Type B pancreatic cell (in vitro differentiated cells): ENCODE results near the gene GATAD2B. TPM values are rescaled to one million over a fixed set of nuclear protein-coding genes. Genes with fewer than 3 reads are reported as not detected.

Experiments used
- DNase-seq: peaks from one replicate; pipeline ENCODE4 v3.0.0; 2021; ENCODE audit warnings: mixed read lengths; ENCODE audit not compliant: unreplicated experiment; ENCODE audit errors: extremely low spot score
- H3K27ac Mint-ChIP-seq: 2 replicates; pipeline ENCODE4 v1.8.0; 2021; ENCODE audit warnings: mild to moderate bottlenecking, mixed read lengths
- H3K27me3 Mint-ChIP-seq: 2 replicates; pipeline ENCODE4 v1.8.0; 2021; ENCODE audit warnings: mixed read lengths
- H3K36me3 Mint-ChIP-seq: 2 replicates; pipeline ENCODE4 v1.8.0; 2021; ENCODE audit warnings: mixed read lengths
- H3K4me1 Mint-ChIP-seq: one replicate; pipeline ENCODE4 v1.8.0; 2021; ENCODE audit warnings: mixed read lengths; ENCODE audit not compliant: unreplicated experiment
- H3K4me3 Mint-ChIP-seq: 2 replicates; pipeline ENCODE4 v1.8.0; 2021; ENCODE audit warnings: mild to moderate bottlenecking, mixed read lengths
- H3K9me3 Mint-ChIP-seq: 2 replicates; pipeline ENCODE4 v1.8.0; 2021; ENCODE audit warnings: mixed read lengths
- CTCF ChIP-seq: fragments of 200-600 bp; sonication (generic); conservative IDR thresholded peaks from 2 replicates; pipeline ENCODE4 v1.5.0; 2021; ENCODE audit warnings: antibody characterized with exemption, mild to moderate bottlenecking
- total RNA-seq: library from RNA; stranded (reverse); gene quantifications from 2 replicates; pipeline ENCODE4 v1.2.1, GENCODE V29; 2021; ENCODE audit warnings: low replicate concordance

GATAD2B gene
- total RNA-seq, 1 donor from 2014 or later = 51.4 TPM

- H3K27me3 Mint-ChIP-seq = no peaks in the 10 kb centered on the region
- peaks cover 31% of the 10 kb centered on the region for H3K36me3 Mint-ChIP-seq
Observed at GRCh38 chr1:153816283-153816889, 106.4 kb downstream of the GATAD2B start.

GRCh38 chr1:153805886-153806719 is 116.7 kb downstream of the GATAD2B start:
- Mint-ChIP-seq H3K27ac (peak overlapping the region; percentile 1), H3K36me3 (peaks cover 8% of the 10 kb centered on the region), H3K4me3 (no peak overlapping the region), H3K27me3 (no peaks in the 10 kb centered on the region), H3K9me3 (no peaks in the 10 kb centered on the region), H3K4me1 (no peaks in the 10 kb centered on the region)
- TF ChIP-seq CTCF = no peak
- DNase-seq = no peak

More at GRCh38 chr1:153816283-153816889, 106.4 kb downstream of the GATAD2B start:
- H3K4me1 Mint-ChIP-seq = no peaks in the 10 kb centered on the region
- H3K9me3 Mint-ChIP-seq = no peaks in the 10 kb centered on the region
- H3K27ac Mint-ChIP-seq = no peak overlapping the region
- H3K4me3 Mint-ChIP-seq = no peak overlapping the region
- TF ChIP-seq CTCF = no peak
- DNase-seq = no peak

- DNase-seq = no peak
- H3K9me3 Mint-ChIP-seq = no peaks in the 10 kb centered on the region
- no peaks in the 10 kb centered on the region for H3K4me1 Mint-ChIP-seq
- peak overlapping the region; percentile 1 for H3K27ac Mint-ChIP-seq
- H3K4me3 Mint-ChIP-seq = no peak overlapping the region
- peaks cover 8% of the 10 kb centered on the region for H3K36me3 Mint-ChIP-seq
- no peaks in the 10 kb centered on the region for H3K27me3 Mint-ChIP-seq
- no peak for TF ChIP-seq CTCF
Observed at GRCh38 chr1:153805042-153805745, 117.6 kb downstream of the GATAD2B start.

GRCh38 chr1:153804112-153804511 is 118.7 kb downstream of the GATAD2B start:
- H3K4me3 Mint-ChIP-seq = no peak overlapping the region
- peaks cover 8% of the 10 kb centered on the region for H3K36me3 Mint-ChIP-seq
- H3K9me3 Mint-ChIP-seq = no peaks in the 10 kb centered on the region
- no peak overlapping the region for H3K27ac Mint-ChIP-seq
- no peaks in the 10 kb centered on the region for H3K27me3 Mint-ChIP-seq
- TF ChIP-seq CTCF = no peak
- DNase-seq = no peak
- H3K4me1 Mint-ChIP-seq = no peaks in the 10 kb centered on the region

GRCh38 chr1:153803470-153804056 is 119.2 kb downstream of the GATAD2B start:
- Mint-ChIP-seq H3K9me3 (no peaks in the 10 kb centered on the region), H3K36me3 (peaks cover 4% of the 10 kb centered on the region), H3K27me3 (no peaks in the 10 kb centered on the region), H3K27ac (no peak overlapping the region), H3K4me1 (no peaks in the 10 kb centered on the region), H3K4me3 (no peak overlapping the region)
- DNase-seq = no peak
- TF ChIP-seq CTCF = no peak
